HG03139 (cell line): ENCODE results near the gene TFEB.

Source experiments
- ATAC-seq: cut with Tn5 transposase; IDR thresholded peaks from one replicate; pipeline ENCODE4 v1.9.1; 2021; ENCODE audit not compliant: unreplicated experiment

Gene TFEB

DNA sequence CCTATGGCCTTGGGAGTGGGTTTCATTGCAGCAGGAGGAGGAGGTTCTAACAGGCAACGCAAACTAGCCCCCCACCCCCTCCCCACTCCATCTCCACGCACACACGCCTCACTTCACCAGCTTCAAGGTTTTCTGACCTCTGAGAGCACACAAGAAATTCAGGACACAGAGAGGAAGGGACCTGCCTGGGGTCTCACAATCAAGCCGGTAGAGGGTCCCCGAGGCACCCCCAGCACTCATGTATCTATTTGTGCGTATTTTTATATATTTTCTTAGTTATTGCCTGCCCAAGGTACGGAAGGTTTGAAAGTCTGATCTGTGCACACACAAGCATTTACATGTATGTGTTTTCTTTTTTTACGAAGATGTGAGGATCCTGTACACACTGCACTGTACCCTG lies 80.2 kb downstream of the TFEB start:
- ATAC-seq = no peak

DNA sequence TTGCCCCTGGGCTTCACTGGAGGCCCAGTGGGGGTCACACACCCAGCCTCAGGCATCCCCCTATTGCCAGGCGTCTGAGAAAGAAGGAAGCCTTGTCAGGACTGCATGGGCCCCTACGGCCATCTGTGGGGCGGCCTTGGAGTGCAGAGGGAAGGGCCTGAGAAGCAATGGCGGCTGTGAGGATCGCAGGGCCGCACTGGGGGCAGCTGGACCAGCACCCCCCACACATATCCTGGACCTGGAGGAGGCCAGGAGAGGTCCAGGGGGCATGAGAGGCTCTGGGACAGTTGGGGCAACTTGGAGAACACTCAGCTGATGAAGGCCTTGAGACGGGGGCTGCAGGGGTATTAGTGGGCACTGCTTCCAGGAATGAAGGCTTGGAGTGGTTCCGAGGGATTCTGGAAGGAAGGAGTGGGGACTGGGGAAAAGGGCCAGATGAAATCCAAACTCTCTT lies 80.7 kb downstream of the TFEB start:
- ATAC-seq = no peak

GRCh38 chr6:41654151-41654697 lies 81.2 kb downstream of the TFEB start:
- no peak for ATAC-seq

GRCh38 chr6:41653691-41654090 lies 81.7 kb downstream of the TFEB start:
- no peak for ATAC-seq

GRCh38 chr6:41652866-41653652 lies 82.3 kb downstream of the TFEB start:
- ATAC-seq = no peak

GRCh38 chr6:41651962-41652657 lies 83.3 kb downstream of the TFEB start:
- no peak for ATAC-seq

DNA sequence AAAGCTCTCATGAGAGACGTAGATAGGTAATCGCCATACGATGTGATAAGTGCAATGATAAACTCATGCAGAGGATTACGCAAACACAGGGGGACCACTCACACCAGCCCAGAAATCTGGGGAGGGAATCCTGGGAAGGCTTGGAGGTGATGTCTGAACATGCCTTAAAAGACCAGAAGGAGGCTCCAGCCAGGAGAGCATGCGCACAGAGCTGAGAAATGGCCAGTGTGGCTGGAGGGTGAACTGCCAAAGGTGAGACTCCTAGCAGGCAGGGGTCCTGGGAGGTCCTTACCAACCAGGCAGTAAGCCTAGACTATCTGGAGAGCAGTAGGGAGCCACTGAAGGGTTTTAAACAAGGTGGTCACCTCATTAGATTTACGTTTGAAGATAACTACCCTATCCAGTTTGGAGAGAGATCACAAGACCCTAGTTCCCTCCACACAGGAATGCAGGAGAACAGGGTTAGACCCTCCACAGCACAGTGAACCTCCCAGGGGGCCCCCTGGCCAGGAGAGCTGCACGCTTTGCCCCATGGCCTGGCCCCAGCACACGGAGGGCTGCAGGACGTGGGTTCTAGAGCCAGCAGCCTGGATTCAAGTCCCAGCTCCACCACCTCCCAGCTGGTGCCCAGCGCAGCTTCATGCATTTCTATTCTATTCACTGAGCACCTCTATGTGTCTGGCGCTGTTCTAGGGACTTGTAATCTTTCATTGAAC lies 84.0 kb downstream of the TFEB start:
- no peak for ATAC-seq

DNA sequence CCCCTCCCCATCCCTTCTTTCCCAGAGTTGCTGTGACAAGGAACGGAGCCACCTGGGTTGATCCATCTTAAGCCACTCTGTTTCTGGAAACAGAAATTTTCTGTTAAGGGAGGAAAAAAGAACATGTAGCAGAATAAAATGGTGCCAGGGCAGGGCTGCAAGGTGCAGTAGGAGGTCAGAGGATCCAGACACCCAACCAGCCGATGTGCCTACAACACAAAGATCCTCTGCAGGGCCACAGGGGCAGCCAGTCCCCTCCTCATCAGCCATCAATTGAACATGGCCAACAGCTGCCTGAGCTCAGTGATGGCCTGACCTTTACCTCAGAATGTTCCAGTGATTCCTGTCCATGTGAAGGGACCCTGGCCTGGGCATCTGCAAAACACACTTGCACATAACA lies 85.3 kb downstream of the TFEB start:
- no peak for ATAC-seq

GRCh38 chr6:41649596-41649995 lies 85.8 kb downstream of the TFEB start:
- ATAC-seq = no peak

GRCh38 chr6:41648921-41649320 lies 86.5 kb downstream of the TFEB start:
- no peak for ATAC-seq

DNA sequence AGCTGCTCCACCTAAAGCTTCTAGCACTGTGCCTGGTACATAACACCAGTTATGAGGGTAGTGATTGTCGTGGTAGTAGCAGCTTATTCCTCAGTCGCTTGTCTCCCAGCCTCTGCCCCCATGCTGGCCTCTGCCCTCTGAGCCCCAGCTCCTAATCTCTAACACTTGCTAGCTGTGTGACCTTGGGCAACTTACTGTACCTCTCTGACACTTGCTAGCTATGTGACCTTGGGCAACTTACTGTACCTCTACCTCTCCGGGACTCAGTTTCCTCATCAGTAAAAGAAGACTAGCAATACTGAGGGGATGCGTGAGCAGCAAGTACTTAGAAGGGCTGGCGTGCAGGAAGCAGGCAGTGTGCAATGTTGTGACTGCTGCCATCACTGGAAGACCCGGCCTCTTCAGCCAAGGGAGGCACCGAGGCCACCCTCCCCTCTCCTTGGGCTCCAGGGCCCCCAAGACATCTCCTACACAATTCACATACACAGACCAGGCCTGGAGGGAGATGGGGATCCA lies 87.3 kb downstream of the TFEB start:
- ATAC-seq = no peak

DNA sequence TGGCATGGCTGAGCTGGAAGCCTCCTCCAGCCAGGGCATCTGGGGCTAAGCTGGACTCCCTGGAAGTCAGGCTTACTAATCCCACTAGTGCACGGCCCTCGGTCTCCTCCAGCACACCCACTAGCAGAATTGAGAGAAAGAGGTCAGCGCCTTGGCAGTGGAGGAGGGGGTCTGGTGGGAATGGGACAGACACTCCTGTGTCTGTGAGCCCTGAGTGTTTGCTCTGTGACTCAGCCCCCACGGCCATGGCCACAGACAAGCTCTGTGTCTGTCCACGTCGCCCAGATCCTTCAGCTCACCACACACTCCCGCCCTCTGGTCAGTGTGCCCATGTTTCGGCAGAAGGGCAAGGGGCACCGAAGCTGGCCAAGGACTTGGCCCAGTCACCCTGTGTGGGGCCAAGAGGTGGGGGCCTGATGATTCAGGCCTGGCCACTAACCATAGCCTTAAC lies 88.3 kb downstream of the TFEB start:
- no peak for ATAC-seq

DNA sequence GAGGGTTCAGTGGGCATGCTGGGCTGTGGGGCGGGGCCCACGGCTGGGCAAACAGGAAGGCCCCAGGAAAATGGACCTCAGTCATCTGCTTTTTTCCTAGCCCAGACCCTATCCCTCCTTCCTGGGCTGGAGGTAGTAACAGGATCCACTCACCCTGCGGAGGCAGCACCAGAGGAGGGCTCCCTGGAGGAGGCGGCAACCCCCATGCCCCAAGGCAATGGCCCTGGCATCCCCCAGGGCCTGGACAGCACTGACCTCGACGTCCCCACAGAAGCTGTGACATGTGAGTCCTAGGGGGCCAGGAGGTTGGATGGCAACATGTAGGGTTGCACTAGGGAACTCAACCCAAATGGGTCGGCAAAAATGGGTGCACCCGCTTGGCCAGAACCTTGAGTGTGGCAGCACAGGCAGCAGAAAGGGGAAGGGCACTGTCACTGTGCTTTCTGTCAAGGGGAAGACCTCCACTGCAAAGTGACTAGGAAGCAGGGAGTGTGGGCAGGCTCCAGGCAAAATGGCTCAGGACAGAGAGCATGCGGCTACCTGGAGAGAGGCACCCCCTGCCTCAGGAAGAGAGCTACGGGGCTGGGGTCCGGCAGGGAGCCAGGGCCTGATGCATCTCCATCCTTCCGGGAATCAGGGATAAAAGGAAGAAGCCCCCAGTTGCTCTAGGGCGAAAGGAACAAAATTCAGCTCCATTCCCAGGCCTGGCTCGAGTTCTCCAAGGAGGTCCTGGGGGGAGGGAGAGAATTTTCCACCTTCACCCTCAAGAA lies 89.2 kb downstream of the TFEB start:
- no peak for ATAC-seq

DNA sequence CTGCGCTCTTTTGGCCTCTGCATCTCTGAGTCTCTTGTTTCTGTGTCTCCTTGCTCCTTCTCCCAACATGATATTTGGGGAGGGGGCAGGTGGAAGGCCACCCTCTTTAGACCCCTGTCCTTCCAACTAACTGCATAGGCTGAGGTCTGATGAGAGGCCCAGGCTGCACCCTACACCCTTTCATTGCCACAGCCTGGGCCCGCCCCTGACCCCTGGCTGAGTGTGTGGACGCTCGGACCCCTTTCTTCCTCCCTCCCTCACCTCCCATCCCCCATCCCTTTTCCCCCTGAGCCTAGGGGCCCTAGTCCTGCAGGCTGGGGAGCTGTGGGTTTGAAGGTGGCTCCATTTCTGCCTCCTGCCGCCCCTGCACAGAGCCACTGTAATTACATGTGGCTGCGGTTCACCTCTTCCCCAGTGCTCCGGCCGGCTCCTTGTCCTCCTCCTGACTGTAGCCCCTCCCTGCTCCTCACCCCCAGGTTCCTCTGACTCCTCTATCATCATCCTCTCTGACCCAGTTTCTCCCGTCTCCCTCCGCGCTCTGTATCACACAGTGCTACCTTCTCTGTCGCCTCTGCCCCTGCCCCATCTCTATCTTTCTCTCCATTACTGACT lies 90.3 kb downstream of the TFEB start:
- ATAC-seq = no peak

- ATAC-seq = no peak
These were observed 91.0 kb downstream of the TFEB start for GRCh38 chr6:41644297-41644879.

DNA sequence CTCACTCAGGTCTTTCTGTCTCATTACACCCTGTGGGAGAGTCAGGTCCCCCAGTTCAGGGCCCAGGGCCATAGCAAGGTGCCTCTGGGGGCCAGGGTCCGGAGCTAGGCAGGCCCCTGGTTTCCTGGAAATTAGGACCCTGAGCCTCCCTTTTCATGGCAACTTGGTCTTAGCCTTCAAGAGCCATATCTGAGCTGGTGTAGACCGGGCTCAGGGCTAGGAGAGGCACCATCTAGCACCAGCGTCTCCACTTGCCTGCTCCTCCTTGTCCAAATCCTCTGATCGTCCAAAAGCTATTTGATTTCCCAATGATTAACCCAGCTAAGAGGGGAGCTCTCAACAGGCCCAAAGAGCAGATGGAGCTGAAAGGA lies 91.5 kb downstream of the TFEB start:
- no peak for ATAC-seq

- no peak for ATAC-seq
These were observed 92.2 kb downstream of the TFEB start for GRCh38 chr6:41642960-41643898.

DNA sequence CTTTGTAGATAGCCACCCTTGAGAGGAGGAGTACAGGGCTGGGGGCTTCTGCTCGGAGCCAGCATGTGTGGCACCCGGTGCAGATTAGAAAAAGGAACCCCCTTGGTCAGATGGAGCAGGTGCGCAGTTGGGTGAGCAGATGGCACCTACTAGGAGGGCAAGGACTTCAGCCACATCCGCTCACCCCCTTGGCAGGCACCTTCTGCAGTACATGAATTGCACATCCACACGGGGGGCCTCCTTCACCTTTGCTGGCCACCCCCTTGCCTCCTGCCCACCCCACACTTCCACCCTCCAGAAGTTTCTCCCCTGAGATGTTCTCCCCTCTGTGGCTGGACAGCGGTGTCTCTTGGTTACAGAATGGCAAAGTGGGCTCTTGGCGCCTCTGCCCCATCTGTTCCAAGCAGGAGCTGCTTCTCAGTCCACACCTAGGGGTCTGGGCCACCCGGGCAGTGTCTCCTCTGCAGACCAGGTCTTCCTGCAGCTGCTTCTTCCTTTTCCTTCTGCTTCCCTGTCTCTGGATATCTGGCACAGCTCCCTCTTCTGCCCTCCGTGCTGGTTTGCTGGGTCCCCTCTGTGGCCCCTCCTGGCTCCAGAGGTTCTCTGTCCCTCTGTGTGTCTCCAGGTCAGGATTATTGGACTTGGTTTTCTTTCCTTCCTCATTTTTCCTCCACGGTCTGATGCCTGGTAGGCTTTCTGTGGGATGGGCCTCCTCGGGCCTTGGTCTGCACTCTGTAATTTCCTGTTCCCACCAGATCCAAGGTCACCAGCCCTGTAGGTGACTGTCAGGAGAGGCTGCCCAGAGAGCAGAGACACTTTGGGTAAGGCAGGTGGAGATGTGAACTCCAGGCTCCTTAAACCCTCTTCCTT lies 93.1 kb downstream of the TFEB start:
- no peak for ATAC-seq
